SHP77 treated with DMSO at 0.1 percent for 48 hours (cell line): ENCODE data around the gene LMX1A.

Source experiments
- DNase-seq: peaks from one replicate; lab custom pipeline; 2025; lab: John Stamatoyannopoulos, UW

The LMX1A gene

GRCh38 chr1:165222580-165222979 lies 133.9 kb downstream of the LMX1A start:
- no peak for DNase-seq

DNA sequence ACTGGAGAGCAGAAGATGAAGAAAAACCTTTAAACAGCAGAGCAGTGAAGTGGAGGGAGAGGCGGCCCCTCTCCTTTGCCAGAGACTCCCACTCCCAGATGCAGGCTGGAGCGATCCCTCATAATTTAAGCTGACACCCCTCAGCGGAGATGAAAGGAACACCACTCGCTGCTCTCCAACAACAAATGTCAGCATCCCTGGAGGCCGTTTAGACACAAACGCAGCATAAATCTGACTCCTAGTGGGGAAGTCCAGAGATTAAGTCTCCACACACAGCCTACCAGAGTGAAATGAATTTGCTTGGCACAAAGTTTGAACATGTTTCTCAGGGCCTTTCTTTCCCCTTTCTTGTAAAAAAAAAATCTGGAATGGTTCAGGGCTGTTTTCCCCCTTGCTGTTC lies 137.8 kb downstream of the LMX1A start:
- DNase-seq = no peak

- DNase-seq = no peak
Observed at GRCh38 chr1:165217958-165218357, 138.6 kb downstream of the LMX1A start.

DNA sequence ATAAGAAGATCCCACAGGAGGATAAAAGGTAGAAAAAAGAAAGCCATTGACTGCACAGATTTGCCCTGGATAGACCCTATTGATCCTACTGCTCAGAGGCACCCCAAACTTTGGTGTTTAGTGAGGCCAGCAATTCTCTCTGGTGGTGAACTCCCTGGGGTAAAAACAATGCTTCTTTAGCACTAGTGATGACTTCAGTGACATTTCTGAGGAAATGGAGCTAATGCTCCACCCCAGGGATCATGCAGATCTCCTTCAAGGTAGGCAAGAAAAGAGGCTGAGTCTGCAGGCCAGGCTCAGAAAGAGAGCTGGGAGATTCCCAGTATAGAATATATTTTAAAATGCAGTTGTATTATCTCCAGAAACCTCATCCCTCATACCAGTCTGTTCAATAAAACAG lies 140.3 kb downstream of the LMX1A start:
- no peak for DNase-seq

DNA sequence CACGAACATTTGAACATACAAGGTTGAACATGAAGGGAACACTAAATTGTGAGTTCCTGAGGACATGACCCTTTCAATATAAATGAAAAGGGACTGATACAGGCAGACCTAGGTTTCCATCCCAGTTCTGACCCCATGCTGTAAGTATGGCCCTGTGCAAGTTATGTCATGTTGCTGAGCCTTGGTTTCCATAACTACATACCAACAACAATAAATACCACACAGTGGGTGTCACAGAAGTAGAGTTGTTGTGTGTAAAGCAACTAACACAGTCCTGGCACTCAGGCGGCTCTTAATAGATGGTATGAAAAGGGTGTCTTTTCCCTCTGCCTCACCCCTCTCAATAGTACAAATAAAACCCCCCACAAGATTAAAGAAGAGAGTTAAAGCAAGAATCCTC lies 140.8 kb downstream of the LMX1A start:
- DNase-seq = no peak

DNA sequence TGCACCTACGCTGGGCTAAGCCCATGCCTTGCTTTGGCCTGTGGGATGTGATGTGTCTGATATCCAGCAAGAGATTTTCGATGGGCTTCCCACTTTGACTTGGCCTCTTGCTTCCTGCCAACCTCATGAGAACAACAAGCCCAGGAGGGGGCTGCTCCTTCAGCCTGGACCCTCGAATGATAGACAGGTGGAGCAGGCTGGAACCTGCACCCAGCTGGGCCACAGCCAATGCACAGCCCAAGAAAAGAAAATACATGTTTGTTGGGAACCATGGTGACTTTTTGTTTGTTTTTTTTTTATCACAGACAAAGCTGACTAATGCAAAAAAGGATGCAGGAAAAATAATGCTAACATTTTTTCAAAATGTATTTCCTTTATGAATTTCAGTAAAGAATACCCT lies 144.3 kb downstream of the LMX1A start:
- no peak for DNase-seq

DNA sequence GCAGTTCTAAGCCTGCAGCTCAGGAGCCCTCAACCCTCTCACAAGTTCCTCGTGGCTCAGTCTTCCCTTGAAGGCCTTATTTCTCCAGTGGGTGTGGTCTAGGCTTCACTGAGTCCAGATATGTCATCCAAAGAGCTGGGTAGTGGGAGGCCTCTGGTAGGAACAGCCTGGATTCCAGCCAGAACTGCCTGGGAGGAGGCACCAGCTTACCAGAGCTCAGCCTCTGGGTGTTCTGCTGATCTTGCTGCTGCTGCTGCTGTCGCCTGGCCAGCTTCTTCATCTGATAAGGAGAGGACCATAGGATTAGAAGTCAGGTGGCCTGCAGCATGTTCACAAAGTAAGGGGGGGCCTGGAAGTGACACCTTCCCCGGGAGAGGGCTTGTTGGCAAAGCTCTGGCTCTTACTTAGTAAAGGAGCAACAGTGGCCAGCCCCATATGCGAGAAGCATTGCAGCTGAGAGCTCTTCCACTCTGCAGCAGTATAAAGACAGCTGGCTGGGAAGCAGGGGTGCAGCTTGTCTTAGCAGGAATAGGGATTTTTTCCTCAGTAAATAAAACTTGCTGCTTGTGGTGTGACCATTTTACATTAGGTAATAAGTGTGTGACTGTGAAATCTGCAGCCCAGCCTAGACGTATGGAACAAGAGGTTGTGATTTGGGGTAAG lies 148.5 kb downstream of the LMX1A start:
- DNase-seq = no peak

DNA sequence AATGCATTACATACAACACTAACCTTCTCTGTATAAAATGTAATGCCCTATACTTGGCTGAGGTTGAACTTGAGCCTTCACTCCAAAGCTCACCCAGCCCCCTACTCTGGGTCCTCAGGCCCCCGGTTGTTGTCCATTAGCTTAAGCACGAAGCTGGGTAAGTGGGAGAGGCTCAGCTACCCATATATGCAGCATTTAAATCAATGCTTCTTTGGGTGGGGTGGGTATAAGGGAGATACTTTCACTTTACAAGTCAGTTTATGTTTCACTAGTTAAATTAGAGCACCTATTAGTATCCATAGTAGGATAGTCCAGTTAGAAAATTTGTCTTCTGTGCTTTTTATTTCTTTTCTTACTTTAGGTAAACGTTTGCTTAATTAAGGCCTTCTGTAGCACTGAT lies 151.4 kb downstream of the LMX1A start:
- DNase-seq = no peak

DNA sequence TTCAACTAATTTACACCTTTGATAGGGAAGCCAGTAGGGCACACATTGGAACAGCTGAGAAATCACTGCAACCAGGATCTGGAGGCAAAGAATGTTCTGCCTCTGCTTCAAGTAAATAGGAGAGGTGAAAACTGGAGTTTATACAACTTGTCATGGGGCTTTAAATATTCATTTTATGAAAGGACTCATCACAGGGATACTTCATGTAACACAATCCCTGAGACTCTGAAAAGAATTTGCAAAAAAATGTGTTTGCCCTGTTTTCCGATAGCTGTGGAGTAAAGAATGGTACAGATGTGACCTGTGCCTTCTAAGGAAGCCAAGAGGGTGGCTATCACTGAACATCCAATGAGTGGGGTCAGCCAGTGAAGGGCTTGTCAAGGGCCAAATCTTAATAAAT lies 152.0 kb downstream of the LMX1A start:
- DNase-seq = no peak

GRCh38 chr1:165191087-165191486 lies 165.4 kb downstream of the LMX1A start:
- DNase-seq = no peak

DNA sequence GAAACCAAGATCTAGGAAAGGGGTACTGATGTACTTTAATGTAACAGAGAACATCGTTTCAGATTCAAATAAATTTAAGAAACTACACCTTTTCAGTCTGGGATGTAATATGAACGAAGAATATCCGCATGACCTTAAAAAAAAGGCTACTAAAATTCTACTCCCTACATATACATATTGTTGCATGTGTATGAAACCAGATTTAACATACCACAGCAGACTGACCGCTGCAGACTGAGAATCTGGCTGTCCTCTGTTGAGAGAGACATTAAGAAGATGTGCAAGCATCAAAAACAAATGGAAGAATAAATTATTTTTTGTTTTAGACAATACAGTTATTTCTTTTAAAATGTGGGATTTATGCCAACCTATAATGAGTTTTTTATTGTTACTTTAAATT lies 166.6 kb downstream of the LMX1A start:
- no peak for DNase-seq

- DNase-seq = no peak
Observed at GRCh38 chr1:165189011-165189410, 167.5 kb downstream of the LMX1A start.

GRCh38 chr1:165187031-165188009 lies 169.2 kb downstream of the LMX1A start:
- DNase-seq = no peak

- no peak for DNase-seq
Observed at GRCh38 chr1:165185161-165185889, 171.2 kb downstream of the LMX1A start.

DNA sequence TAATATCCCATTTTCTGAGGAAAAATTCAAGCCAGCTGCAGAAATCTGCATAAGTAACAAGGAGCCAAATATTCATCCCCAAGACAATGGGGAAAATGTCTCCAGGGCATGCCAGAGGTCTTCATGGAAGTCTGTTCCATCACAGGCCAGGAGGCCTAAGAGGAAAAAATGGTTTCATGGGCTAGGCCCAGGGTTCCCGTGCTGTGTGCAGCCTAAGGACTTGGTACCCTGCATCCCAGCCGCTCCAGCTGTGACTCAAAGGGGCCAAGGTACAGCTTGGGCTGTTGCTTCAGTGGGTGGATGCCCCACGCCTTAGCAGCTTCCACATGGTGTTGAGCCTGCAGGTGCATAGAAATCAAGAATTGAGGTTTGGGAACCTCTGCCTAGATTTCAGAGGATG lies 173.5 kb downstream of the LMX1A start:
- no peak for DNase-seq

DNA sequence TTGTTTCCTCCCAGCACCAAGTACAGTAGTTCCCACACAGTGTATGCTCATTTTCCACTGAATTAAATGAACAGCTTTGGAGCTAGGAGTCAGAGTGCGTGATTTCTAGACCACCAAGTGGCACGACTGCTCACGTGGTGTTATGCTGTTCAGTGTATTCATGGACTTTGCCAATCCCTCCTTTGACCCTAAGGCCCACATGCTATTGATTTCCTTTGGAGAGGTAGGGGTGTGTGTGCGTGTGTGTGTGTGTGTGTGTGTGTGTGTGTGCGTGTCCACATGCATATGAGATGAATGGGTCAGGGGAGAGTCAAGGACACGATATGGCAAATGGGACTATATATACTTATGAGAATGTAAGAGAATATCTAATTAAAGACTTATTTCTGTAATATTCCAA lies 177.2 kb downstream of the LMX1A start:
- DNase-seq = no peak

DNA sequence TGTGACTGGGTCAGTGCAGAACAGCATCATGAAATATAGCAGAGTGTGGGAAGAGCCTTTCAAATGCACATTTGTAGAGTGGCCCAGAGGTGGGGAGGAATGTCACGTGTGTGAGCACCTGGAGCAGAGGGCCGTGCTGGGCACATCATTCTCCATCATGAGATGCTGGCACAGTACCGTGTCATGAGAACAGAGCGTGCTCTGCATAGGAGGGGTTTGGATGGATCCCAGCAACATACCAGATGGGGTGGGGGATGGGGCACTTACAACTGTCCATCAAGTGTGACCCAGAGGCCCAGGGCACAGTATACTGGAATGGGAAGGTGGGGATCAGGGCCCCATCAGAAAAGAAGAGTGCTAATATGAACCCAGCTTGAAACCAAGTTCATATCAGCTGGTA lies 182.0 kb downstream of the LMX1A start:
- no peak for DNase-seq

DNA sequence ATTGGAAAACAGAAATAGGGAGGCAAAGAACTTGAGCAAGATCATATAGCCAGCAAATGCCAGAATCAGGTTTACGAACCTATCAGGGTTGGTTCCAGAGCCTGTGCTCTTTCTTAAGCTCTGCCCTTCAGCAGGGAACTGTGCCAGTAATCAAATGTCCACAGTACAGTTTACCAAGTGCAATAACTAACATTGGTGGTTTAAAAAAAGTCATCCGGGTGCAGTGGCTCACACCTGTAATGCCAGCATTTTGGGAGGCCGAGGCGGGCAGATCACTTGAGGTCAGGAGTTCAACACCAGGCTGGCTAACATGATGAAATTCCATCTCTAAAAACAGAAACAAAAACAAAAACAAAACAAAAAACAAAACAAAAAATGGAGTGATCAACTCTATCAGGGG lies 182.7 kb downstream of the LMX1A start:
- no peak for DNase-seq

DNA sequence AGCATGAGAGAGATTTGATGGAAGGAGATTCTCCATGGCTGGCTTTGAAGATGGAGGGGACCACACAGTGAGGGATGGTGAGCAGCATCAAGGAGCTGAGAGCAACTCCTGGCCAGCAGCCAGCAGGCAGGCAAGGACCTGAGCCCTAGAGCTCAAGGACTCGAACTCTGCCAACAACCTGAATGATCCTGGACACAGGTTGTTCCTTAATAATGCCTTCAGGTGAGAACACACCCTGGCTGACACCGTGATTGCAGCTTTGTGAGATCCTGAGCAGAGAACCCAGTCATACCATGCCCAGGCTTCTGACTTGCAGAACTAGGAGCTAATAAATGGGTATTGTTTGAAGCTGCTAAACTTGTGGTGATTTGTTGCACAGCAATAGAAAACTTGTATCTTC lies 183.1 kb downstream of the LMX1A start:
- no peak for DNase-seq

- DNase-seq = no peak
Observed at GRCh38 chr1:165172666-165173065, 183.8 kb downstream of the LMX1A start.

DNA sequence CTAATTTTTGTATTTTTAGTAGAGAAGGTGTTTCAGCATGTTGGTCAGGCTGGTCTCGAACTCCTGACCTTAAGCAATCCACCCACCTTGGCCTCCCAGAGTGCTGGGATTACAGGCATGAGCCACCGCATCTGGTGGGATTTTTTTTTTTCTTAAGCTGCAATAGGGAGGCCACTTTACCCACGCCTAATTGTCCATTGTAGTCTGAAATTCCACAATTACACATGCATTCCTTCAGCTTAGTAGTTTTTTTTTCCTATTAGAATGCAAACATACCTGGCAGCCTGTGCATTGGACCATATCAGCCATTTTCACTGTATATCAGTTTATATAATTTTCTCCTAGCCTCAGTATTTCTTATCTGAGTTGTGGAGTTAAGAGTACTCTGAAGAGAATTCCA lies 186.8 kb downstream of the LMX1A start:
- DNase-seq = no peak

GRCh38 chr1:165169028-165169427 lies 187.5 kb downstream of the LMX1A start:
- no peak for DNase-seq

DNA sequence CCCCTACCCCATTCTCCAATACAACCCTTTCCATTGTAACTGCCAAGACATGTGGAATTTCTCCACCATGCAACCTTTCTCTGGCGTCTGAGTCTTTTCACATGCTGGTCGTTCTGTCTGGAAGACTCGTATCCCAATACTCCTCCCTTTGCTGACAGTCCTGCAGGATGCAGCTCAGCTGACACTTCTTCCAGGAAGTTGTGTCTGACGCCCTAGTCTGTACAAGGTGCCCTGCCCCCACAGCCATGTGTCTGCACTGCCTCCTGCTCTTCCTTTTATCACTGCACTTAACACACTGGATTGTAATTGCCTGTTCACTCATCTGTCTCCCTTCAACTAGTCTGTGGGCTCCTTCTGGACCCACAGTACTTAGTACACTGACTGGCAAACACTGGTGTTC lies 188.0 kb downstream of the LMX1A start:
- no peak for DNase-seq
